T-helper 2 cell treated with Interferon-gamma antibody and Interleukin-4, amounts not matched to agents 100 ng/mL and 5 ng/mL, for 36 hours (primary cell): ENCODE measurements around the gene CEL. TPM values are rescaled to one million over a fixed set of nuclear protein-coding genes. Genes with fewer than 3 reads are reported as not detected.

Experiments used
- intact Hi-C: fragments of 100-400 bp; cut with micrococcal nuclease; formaldehyde crosslinking; loops from one replicate; pipeline ENCODE4 v1.15.1; 2023
- total RNA-seq: library from RNA; stranded (reverse); gene quantifications from 2 replicates; pipeline ENCODE4 v1.2.3, GENCODE V29; 2022

CEL gene
- total RNA-seq, 1 donor from 2014 or later, result 2.5 TPM

DNA sequence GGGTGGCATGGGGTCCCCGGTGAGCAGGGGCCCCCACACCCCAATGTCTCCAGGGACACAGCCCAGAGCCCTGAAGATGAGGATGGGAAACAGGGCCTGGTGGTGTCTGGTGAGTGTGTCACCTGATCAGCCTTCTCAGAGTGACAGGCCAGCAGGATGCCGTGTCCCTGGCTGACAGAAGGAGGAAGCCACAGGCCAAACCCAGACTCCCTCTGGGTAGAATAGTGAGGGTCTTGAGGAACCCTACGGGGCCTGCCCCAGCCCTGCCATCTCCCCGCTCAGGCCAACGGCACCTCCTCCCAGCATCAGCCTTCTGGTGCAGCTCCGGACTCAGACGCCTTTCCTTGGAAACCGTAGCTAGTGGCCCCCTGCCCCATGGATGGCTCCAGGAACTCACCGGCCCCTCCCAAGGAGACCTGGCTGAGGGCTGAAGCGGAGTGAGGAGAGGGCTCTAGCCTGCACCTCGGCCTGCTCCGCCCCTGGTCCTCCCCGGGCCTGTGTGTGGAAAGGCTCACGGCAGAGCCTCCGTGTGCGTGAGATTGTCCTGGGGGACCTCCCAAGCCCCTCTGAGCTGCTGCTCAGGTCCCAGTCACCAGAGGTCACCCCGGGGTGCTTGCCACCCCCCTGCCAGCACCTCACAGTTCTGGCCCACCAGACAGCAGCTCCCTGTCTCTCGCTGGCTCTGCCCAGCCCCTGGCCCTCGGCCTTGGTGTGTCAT, 53.3 kb downstream of the CEL start:
- intact Hi-C loops, result no loop called here

DNA sequence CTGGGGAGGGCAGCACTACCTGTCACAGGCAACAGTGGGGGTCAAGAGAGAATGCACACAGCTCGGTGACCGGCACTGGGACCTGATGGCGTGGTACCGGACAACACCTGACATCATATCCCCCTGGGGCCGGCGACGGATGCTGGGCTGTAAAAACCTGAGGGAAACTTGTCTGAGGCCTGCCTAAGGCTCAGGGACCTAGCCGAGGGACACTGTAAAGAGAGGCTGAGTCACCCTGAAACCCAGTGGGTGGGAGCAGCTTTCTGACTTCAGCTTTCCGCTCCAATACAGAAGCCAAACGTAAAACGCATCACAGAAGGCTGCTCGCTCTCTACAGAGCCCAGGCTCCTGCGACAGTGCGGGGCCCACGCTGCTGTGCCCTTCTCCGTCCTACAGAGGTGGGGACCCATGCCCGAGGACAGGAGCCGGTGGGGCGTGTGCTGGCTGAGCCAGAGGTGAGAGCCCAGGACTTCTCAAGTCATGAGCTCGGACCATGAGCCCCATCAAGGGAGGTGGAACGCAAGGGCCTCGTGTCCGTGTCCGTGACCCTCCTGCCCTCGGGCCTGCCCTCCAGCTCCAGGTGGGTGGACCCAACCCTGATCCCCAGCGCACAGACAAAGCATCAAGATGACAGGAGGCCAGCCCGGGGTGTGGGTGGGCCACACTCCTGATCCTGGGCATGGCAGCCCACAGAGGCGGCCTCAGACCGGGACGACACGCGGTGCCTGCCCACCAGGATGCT, 54.0 kb downstream of the CEL start:
- intact Hi-C loops, result no loop called here

DNA sequence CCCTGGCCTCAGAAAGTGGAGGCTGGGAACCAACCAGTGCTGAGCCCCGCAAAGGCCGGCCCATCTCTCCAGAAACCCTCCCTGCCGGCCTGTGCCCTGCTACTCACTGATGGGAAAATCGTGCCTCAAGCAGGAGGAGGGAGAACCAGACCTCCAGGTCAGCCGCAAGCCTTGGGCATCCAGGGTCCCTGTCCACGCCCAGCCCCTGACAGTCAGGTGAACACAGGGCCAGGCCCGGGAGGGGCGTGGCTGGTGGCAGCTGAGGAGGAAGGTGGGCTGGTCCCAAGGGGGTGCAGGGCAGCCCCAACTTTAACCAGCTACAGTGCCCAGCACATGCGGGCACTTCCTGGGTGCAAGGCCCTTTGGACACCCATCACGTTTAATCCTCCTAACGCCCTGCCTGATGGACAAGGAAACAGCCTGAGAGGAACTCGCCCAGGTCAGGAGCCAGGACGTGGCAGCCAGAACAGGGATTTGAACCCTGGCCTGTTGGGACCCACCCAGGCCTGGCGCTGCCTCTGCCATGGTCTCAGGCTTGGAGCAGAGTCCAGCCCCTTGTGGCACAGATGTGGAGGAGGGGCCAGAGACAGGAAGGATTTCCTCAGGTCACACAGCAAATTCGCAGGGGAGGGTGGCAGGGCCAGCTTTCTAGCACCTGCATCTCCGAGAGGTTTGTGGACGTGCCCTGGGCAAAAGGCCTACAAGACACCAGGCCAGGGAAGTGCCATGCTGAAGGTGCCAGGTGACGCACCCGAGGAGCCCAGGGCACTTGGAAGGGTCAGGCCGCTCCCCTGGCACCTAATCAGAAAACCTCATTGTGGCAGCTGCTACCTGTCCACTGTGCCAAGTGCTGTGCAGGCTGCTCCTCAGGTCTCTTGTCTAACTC, 54.8 kb downstream of the CEL start:
- intact Hi-C loops, result no loop called here

DNA sequence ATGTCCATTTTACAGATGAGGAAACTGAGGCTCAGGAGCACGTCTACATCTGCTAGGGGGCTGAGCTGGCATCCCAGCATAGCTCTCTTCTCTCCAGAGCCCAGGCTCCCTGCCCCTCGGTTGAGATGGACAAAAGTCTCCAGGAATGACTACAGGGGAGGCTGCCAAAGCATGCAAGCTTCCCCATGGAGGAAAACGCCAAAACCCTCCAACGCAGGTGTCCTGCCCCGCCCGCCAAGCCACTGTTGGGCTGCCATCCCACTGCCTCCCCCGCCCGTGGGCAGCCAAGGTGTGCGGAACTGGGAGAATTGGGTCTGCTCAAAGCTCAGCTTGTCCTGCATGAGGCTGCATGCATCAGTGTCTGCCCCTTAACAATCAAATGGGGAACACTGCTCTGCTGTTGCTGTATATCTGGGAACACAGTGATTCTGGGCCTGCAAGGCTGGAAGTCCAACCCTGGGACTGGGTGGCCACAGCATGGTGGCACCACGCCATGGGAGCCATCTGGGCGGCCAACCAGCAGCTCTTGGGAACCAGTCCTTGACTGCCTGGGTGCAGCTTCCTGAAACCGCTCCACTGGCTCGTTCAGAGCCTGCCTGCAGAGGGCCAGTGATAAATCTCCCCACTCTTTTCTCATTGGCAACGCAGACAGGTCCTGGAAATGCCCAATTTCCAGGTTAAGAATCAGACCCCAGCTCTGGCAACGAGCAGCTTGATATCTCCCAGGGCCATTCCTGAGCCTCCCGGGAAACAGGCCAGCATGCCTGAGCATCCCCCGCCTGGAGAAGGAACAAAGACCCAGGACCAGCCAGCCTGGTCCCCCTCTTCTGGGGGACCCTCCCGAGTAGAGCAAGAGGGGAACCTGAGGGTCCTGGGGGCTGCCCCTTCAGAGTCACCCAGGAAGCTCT, 55.7 kb downstream of the CEL start:
- intact Hi-C loops, result no loop called here

DNA sequence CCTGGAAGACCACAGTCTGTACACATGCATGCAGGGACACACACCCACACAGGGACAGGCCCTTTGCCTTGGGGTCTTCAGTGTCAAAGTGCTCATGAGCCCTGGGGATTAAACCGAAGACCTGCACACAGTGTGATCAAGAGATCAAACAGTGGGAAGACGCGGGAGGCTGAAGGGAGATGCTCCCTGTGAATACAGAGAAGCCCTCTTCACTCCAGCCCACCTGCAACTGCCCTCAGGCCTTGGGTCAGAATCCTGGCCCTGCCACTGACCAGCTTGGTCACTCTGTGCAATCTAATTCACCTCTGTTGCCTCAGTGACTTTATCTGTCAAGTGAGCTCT, 56.4 kb downstream of the CEL start:
- intact Hi-C loops, result no loop called here

DNA sequence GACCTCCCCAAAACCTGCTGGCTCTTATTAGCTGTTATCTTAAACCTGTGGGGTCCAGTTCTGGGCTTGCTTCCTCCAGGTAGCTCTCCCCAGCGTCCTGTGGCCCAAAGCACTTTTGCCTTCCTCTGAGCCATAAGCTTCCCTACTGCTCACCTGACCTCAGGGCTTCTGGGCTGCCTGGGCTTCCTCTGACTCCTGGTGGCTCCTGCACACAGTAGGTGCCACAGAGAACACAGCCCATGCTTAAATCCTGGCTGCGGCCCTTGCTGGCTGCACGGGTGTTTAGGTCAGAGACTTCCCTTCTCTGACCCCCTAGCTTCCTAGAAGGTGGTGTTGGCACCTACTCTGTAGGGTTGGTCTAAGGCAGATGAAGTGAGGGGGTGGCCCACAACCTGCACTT, 56.8 kb downstream of the CEL start:
- intact Hi-C loops, result no loop called here

DNA sequence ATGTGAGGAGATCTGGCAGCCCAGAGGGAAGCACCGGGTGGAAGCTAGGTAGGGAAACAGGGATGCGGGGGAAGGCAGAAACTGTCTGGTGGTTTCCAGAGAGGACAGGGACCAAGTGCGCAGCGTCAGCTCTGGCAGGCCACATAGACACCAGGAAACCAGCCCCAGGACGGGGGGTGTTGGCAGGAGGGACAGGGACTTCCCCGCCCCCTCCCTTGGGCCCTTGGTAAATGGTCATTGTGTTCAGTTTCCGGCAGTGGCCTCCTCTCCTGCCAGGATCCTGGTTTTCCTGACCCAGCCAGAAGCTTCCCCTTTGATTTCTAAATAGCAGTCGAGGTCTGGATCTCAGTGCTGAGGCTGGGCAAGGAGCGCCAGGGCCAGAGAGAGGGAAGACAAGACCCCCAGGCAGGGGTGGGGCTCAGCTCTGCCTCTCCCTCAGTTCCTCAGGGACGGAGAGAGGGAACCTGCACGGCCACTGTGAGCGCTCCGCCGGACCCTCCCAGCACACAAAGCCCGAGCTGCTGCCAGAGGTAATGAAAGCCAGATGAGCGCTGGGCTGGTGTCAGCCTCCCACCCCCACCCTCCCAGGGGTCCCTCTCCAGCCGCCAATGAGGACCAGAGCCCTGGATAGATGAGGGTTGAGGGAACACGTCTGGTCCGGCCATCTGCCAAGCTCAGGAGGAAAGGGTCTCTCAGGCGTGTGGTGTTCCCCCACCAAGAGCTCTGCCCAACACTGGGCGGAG, 57.5 kb downstream of the CEL start:
- intact Hi-C loops, result no loop called here

DNA sequence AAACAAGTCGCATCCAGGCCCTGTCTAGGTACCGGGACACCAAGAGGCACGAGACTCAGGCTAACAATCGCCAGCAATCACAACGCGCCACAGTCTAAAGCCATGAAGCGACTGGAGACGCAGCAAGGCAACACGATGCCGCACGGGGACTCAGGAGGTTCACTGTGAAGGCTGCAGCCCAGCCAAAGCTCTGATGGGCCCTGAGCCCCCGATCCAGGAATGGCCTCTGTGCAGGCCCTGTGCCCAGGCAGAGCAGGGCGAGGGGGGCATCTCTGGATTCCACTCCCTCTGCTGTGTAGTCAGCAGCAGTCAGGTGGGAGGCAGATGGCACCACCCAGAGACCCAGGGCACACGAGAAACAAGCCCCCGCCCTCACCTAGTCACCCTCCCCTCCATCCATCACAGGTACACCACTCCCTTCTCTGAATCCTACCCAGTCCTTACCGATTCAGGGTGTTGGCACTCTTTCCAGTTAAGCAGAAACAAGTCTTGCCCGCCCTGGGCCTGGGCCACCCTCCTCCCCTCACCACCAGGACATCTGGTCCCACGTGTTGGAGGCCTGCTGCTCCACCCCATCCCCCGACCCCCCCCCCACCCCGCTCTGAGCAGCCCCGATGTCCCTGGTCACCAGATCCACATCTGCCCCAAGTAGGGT, 58.2 kb downstream of the CEL start:
- intact Hi-C loops, result no loop called here

DNA sequence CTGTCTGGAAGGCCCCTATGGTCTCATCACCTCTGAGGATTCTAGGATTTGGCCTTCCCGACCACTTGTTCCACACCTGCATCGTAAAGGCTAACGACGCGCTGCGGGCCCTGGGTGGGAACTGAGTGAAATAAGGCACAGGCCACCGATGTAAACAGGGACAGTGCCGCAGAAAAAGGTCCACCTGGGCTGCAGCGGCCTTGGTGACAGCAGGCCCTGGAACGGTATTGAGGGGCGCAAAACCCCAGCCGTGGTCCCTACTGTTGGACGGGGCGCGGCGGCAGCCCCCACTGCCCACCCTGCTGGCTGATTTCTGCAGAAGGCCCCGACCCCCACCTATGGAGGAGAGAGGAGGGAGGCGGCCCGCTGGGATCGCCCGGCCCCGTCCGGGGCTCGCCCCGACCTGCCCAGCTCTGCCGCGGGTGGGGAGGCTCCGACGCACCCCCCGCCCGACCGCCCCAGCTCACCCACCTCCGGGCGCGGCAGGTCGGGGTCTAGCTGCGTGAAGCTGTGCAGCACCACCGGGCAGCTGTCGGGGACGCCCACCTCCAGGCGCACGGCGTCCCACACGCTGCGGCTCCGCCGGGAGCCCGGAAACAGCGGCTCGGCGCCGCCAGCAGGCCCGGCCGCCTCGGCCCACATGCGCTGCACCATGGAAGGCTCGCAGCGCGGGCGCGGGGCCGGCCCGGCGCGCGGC, 58.9 kb downstream of the CEL start:
- intact Hi-C loops, result loop anchor here (1.0 kb wide), 4 partner anchors 13 to 90 kb away; partner anchors contain the start of gene GTF3C5

Other genes with a start within 250 kb of the CEL start
- gene AK8, start 183.7 kb upstream of the CEL start, total RNA-seq, result 0.16 TPM in 1 of 2 replicates, not detected in the other
- gene SPACA9, start 183.1 kb upstream of the CEL start, total RNA-seq, result 0.66 and 1.3 TPM in 2 replicates
- gene TSC1, start 117.4 kb upstream of the CEL start, total RNA-seq, result 30.7 and 34.3 TPM in 2 replicates
- gene GFI1B, start 83.3 kb upstream of the CEL start, total RNA-seq, result not detected in 2 replicates
- gene GTF3C5, start 31.0 kb upstream of the CEL start, total RNA-seq, result 79.1 and 79.2 TPM in 2 replicates
- gene RALGDS, start 59.3 kb downstream of the CEL start, total RNA-seq, result 65.7 and 70.0 TPM in 2 replicates
- 5.7 and 6.7 TPM in 2 replicates for gene GBGT1, start 101.9 kb downstream of the CEL start, total RNA-seq
- gene OBP2B, start 147.3 kb downstream of the CEL start, total RNA-seq, result not detected in 2 replicates
- 2.0 and 3.2 TPM in 2 replicates for gene ABO, start 213.2 kb downstream of the CEL start, total RNA-seq